ENCODE results near the gene B3GALT5. TPM values are rescaled to one million over a fixed set of nuclear protein-coding genes. Genes with fewer than 3 reads are reported as not detected.

Gene B3GALT5
- total RNA-seq, 1 donor from 2014 or later: 0.03 TPM

- peak; percentile 31 for DNase-seq
- H3K4me3 ChIP-seq: peak overlapping the region; percentile 27
- H3K4me1 ChIP-seq: peaks cover 20% of the 10 kb centered on the region
- no peaks in the 10 kb centered on the region for H3K36me3 ChIP-seq
- no peaks in the 10 kb centered on the region for H3K27me3 ChIP-seq (ENCODE audit: low read depth)
- TF ChIP-seq, protein P1, sequence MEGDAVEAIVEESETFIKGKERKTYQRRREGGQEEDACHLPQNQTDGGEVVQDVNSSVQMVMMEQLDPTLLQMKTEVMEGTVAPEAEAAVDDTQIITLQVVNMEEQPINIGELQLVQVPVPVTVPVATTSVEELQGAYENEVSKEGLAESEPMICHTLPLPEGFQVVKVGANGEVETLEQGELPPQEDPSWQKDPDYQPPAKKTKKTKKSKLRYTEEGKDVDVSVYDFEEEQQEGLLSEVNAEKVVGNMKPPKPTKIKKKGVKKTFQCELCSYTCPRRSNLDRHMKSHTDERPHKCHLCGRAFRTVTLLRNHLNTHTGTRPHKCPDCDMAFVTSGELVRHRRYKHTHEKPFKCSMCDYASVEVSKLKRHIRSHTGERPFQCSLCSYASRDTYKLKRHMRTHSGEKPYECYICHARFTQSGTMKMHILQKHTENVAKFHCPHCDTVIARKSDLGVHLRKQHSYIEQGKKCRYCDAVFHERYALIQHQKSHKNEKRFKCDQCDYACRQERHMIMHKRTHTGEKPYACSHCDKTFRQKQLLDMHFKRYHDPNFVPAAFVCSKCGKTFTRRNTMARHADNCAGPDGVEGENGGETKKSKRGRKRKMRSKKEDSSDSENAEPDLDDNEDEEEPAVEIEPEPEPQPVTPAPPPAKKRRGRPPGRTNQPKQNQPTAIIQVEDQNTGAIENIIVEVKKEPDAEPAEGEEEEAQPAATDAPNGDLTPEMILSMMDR (IDR thresholded peaks at IDR 0.05; ENCODE audit: borderline replicate concordance): peak; percentile 13
- H3K27ac ChIP-seq (replicated peaks): peak overlapping the region; percentile 81
- H3K9me3 ChIP-seq (replicated peaks): peaks cover 5% of the 10 kb centered on the region
- intact Hi-C loops (cut with micrococcal nuclease): no loop called here
Observed at GRCh38 chr21:39675993-39676661, 63.4 kb downstream of the B3GALT5 start.

DNA sequence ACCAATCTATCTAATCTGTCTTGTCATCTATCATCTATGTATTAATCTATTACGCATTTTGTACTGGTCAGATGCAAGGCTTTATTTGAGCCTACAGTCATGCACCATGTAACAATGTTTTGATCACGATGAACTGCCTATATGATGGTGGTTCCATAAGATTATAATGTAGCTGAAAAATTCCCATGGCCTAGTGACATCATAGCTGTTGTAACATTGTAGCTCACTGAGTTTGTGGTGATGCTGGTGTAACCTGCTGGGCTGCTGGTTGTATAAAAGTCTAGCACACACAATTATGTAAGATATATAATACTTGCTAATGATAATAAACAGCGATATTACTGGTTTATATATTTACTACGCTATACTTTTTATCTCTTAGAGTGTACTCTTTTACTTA, 67.5 kb downstream of the B3GALT5 start:
- no peak for DNase-seq
- H3K27ac ChIP-seq (replicated peaks): no peak overlapping the region
- intact Hi-C loops (cut with micrococcal nuclease): no loop called here
- TF ChIP-seq, protein P1 (IDR thresholded peaks at IDR 0.05; ENCODE audit: borderline replicate concordance): no peak
- H3K27me3 ChIP-seq (ENCODE audit: low read depth): no peaks in the 10 kb centered on the region
- H3K4me1 ChIP-seq: peaks cover 19% of the 10 kb centered on the region
- H3K4me3 ChIP-seq: no peak overlapping the region
- H3K9me3 ChIP-seq (replicated peaks): peaks cover 5% of the 10 kb centered on the region
- H3K36me3 ChIP-seq: no peaks in the 10 kb centered on the region

GRCh38 chr21:39681257-39681656, 68.5 kb downstream of the B3GALT5 start:
- Histone ChIP-seq H3K4me3 (no peak overlapping the region), H3K36me3 (no peaks in the 10 kb centered on the region), H3K4me1 (peaks cover 9% of the 10 kb centered on the region), H3K27ac (replicated peaks) (no peak overlapping the region), H3K27me3 (ENCODE audit: low read depth) (no peaks in the 10 kb centered on the region), H3K9me3 (replicated peaks) (peaks cover 5% of the 10 kb centered on the region)
- no peak for DNase-seq
- intact Hi-C loops (cut with micrococcal nuclease): no loop called here
- TF ChIP-seq, protein P1 (IDR thresholded peaks at IDR 0.05; ENCODE audit: borderline replicate concordance): no peak

DNA sequence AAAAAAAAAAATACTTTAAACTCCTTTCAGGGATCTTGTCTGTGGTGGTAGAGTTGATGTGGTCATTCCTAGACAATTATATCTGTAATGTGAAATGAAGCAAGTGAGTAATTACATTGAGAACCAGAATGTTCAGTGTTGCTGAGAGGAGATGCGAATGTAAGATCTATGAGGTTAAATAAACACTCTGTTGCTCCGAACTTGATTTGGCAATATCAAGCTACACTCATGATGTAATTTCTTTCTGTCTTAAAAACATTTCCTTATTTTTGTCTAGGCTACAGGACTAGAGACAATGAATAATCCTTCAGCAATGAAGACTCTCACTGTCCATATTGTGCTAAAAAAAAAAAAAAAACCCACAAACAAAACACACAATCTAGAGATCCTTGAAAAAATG, 69.1 kb downstream of the B3GALT5 start:
- Histone ChIP-seq H3K36me3 (no peaks in the 10 kb centered on the region), H3K27me3 (ENCODE audit: low read depth) (no peaks in the 10 kb centered on the region), H3K9me3 (replicated peaks) (peaks cover 5% of the 10 kb centered on the region), H3K27ac (replicated peaks) (no peak overlapping the region), H3K4me1 (peaks cover 3% of the 10 kb centered on the region), H3K4me3 (no peak overlapping the region)
- intact Hi-C loops (cut with micrococcal nuclease): no loop called here
- no peak for DNase-seq
- TF ChIP-seq, protein P1 (IDR thresholded peaks at IDR 0.05; ENCODE audit: borderline replicate concordance): no peak

DNA sequence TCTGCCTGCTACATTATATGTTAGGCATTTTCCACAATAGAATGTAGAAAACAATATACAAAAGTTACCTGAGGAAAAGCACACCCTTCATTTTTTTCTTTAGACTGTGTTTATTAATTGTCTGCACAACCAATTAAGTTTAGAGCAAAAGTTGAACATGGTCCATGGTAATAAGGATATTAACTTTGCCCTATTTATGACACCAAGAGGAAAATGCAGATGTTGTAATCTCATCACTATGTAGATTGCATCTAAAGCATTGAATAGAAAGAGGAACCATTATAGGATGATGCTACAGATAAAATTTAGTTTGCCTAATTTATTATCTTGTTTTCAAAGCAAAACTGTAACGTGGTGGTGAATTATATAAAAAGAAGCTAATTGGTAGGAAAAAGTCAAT, 72.5 kb downstream of the B3GALT5 start:
- Histone ChIP-seq H3K9me3 (replicated peaks) (no peaks in the 10 kb centered on the region), H3K4me1 (peaks cover 5% of the 10 kb centered on the region), H3K27ac (replicated peaks) (no peak overlapping the region), H3K36me3 (no peaks in the 10 kb centered on the region), H3K27me3 (ENCODE audit: low read depth) (no peaks in the 10 kb centered on the region), H3K4me3 (no peak overlapping the region)
- intact Hi-C loops (cut with micrococcal nuclease): no loop called here
- TF ChIP-seq, protein P1 (IDR thresholded peaks at IDR 0.05; ENCODE audit: borderline replicate concordance): no peak
- no peak for DNase-seq
